RPMI7951 (cell line): Measurements from ENCODE around the gene EFNA2. TPM values are rescaled to one million over a fixed set of nuclear protein-coding genes. Genes with fewer than 3 reads are reported as not detected.

ENCODE experiments used
- DNase-seq: peaks from one replicate; pipeline ENCODE4 v3.0.0-alpha.2; 2012; ENCODE audit warnings: low read depth
- total RNA-seq: library from RNA; depleted of rRNA; stranded (reverse); fragments of >200 nt; shearing (Covaris generic); gene quantifications from 2 replicates; pipeline ENCODE4 v1.2.3, GENCODE V29; 2014

EFNA2 gene
- total RNA-seq, 1 experiment from 2014 or later = not detected

GRCh38 chr19:1272423-1273262, 13.0 kb upstream of the EFNA2 start:
- DNase-seq = no peak

GRCh38 chr19:1273263-1274041, 12.2 kb upstream of the EFNA2 start:
- DNase-seq = no peak

DNA sequence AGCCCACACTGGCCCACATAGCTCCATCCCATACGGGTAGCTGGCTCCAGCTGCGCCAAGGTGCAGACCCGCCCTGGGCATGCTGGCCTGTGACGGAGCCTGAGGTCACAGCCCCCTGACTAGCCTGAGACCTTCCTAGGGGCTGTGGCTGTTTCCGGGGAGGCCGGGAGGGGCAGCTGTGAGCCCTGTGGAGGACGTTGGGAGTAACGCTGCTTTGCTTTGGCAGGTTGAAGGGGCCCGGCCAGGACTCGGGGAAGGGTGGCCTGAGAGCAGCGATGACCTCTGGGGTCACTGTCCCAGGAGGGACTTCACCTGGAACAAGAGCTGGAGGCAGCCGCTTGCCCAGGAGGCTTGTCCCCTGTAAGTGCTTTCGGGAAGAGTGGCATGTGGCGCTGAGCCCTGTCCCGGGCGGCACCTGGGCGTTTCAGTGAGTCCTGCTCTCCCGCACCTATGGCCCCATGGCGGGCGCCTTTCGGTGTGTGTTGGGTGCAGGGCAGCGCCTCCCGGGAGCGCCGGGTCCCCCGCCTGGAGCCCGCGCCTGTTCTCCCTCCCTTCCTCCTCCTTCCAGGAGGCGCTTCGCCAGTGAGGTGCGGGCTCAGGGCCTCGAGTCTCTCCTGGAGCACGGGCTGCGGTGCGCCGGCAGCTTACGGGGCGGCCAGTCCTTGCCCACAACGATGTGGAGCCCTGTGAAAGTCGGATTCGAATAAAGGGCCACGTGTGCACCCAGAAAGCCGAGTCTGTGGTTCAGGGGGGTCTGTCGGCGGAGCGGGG, 11.4 kb upstream of the EFNA2 start:
- DNase-seq = no peak

DNA sequence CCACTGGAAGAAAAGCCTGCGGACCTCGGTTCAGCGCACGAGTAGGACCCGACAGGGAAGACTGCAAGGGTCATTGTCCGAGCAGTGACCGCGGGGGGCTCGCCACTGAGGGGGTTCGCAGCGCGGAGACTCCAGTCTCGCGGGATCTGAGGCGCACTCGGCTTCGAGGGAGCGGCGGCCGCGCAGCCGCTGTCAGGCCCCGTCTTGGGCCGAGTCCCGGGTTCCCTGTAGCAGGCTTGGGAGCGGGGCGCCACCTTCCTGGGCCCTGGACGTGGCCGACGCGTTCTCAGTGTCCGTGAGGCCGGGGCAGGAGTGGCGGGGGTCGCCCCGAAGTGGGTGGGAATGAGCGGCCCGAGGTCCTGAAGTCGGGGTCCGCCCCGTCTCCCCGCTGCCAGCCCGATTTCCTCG, 10.8 kb upstream of the EFNA2 start:
- no peak for DNase-seq

GRCh38 chr19:1275260-1275975, 10.3 kb upstream of the EFNA2 start, which contains the start of gene FAM174C:
TSS of gene FAM174C (plus strand) at chr19:1275530. CDS start at chr19:1275550, 20 bp downstream.
- DNase-seq = peak; percentile 96

- DNase-seq = no peak
Observed at GRCh38 chr19:1275976-1276627, 9.6 kb upstream of the EFNA2 start.

DNA sequence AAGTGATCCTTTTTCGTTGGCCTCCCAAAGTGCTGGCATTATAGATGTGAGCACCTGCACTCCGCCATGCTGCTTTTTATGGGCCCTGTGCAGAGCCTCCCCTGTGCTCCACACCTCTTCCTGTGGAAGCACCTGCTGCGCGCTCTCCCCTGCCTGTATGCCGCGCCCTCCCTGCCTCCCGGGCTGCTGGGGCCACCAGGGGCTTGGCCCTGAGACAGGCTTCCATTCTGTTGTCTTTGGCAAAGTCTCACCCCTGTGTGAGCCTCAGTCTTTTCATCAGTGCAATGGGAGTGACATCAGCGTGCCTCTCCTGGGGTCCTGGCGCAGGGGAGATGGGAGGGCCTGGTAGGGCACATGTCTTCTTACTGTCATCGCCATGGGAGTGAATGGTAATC, 9.0 kb upstream of the EFNA2 start:
- no peak for DNase-seq

DNA sequence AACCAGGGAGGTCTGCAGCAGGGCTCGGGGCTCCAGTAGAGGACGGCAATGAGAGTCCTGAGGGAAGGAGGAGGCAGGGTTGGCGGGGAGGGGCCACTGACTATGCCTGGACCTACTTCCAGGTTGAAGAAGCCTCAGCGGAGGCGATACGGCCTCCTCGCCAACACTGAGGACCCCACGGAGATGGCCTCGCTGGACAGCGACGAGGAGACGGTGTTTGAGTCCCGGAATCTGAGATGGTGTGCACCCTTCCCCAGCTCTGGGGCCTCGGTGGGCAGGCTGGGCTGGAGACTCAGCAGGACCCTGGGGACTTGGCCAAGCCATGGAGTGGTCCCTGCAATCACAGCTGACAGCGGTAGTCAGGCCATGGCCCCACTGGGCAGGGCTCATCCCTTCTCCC, 8.6 kb upstream of the EFNA2 start:
- no peak for DNase-seq

- DNase-seq = no peak
Observed at GRCh38 chr19:1278074-1278473, 7.6 kb upstream of the EFNA2 start.

DNA sequence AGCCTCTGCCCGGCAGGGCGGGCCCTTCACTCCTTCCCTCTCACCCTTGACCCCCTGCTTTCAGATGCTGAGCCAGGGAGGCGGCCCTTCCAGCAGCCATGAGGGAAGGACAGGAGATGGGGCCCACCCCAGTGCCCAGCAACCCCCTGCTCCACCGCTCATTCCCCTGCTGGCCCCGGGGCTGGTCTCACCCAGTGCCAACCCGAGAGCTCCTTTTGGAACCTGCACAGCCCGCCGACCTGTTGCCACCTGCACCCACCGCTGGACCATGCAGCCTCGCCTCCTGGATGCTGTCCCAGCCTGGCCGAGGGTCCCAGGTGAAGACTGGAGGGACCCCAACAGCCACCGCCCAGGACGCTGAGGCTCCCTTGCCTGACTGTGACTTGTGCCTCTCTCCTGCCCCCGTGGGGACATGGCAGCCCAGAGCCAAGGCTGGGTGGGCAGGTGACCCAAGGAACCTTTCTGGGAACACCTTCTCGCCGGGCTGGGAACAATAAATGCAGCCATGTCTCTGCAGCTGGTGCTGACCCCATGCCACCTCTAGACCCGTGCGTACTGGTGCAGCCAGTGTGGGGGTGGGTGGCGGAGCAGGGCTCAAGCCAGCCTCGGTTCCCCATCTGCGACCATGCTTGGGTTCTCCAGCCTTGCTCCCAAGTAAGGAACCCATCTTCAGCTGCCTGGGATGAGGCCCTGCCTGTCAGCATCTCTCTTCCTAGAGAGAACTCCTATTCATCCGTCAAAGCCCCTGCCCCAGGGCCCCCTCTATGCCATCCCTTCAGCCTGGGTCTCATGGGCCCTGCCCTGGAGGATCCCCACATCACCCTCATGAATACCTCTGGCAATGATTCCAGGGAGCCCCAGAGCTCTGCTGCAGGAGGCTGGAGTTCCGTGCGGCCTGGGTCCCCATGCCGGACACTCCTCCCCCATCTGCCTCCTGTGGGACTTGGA, 6.7 kb upstream of the EFNA2 start:
- no peak for DNase-seq

GRCh38 chr19:1279782-1280341, 5.8 kb upstream of the EFNA2 start:
- DNase-seq = peak; percentile 76

- DNase-seq = no peak
Observed at GRCh38 chr19:1280636-1281568, 4.8 kb upstream of the EFNA2 start.

DNA sequence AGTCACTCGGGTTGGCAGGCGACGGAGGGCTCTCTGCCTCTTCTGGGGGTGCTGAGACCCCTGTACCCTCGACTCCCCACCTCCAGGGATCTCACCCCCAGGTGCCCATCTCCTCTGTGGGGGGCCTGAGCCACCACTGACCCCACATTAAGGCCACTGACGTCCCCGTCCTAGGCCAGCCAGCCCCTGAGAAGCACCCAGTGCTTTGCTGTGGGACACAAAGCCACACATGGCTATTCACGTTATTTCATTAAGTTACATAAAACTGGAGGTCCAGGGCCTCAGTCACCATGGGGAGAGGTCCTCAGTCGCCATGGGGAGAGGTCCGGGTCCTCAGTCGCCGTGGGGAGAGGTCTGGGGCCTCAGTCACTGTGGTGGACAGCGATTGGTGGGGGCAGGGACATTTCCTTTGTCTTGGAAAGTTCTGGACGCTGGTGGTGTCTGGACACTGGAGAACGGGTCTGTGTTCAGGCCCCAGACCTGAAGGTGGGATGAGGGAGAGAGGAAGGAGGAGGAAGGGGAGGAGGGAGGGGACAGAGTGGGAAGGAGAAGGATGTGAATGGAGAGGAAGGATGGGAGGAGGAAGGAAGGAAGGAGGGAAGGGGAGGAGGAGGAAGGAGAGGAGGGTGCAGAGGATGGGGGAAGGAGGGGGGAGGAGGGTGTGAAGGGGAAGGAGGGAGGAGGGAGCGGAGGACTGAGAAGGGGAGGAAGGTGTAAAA, 3.9 kb upstream of the EFNA2 start:
- DNase-seq = no peak

DNA sequence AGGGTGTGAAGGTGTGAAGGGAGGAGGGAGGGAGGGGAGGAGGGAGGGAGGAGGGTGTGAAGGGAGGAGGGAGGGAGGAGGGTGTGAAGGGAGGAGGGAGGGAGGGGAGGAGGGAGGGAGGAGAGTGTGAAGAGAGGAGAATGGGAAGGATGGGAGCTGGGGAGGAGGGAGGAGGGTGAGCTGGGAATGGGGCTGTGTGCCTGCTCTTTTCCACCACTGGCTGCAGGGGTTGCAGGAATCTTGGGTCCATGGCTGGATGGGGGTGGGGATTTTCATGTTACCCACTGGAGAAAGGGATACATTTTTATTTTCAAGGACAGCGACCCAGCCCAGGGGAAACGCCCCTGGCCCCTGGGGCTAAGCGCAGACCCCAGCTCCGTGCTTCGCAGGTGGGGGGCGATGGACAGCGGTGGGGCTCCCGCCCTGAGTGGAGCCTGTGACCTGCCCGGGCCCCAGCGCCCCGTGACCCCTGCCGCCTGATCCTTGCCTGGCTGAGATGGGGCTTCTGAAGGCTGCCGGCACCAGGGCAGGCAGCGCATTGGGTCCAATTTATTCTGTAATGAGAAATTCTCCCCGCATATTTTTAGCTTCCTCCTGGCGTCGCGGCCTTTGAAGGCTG, 3.0 kb upstream of the EFNA2 start:
- no peak for DNase-seq

DNA sequence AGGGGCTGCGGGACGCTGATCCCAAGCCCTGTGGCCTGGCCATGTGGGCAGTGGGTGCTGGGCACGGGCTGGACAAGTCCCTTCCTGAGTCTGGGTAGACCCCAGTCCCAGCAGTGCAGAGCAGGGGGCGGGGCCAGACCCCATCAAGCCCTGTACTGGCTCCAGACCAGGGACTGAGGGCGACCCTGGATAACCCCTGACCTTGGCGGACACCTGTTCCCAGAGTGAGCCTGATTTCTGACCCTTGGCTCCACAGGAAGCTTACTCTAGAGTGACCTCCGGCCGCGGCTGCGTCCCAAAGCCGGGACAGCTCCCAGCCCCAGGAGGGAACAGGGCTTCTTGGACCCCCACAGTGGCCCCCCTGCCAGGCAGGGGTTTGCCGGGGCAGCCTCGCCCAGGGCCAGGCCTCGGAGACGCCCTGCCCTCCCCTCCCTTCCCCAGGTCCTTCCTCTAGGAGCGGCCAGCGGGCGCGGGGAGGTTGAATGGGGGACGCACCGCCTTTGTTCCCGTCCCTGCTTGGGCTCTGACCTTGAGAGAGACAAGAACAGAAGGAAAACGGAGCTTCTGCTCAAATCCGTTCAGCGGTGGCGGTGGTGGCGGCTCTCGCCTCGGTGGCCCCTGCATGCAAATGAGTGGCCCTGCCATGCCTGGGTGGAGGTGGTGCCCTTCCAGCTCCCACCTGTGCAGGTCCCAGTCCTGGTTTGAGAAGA, 2.3 kb upstream of the EFNA2 start:
- no peak for DNase-seq

DNA sequence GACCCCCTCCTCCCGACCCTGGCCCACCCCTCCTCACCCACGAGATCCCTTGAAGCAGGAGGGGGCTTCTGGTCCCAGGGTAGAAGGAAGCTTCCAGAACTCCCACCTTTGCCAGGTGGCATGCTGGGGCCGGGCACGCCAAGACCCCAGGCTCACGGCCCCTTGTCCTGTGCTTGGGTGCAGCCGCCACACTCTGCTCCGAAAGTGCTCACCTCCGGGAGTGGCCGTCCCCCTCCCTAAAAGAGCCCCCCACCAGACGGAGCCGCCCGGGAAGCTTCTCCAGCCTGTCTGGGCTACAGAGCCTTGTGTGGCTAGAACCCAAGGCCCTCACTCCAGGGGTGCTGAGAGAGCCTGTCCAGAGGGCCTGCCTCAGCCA, 1.8 kb upstream of the EFNA2 start:
- DNase-seq = no peak
